ENCODE data around the gene MADD. TPM values are rescaled to one million over a fixed set of nuclear protein-coding genes. Genes with fewer than 3 reads are reported as not detected.

MADD gene
- total RNA-seq, 2 experiments from 2014 or later = 161 to 178 TPM

DNA sequence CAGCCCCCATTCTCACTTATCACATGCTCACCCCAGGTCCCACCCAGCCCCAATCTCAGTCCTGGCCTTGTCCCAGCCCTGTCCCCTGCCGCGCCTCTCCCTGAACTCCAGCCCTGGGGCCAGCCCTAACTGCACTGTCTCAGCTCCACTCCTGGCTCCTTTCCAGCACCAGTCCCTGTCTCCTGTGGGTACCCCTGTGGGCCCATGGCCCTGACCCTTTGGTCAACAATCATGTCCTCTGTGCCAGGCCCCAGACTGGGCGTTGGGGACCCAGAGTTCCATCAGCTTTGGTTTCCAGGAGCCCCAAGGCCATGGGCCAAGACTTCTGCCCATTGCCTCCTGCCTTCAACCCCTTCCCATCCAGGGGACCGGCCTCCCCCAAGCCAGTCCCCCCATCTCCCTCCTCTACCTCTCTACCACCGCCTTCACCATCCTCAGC is 107.7 kb downstream of the MADD start:
- no peak overlapping the region for H3K4me3 Mint-ChIP-seq
- Histone ChIP-seq H3K4me3 (ENCODE audit: low read length) (peak overlapping the region; percentile 38), H3K4me1 (ENCODE audit: insufficient read depth, low read length) (peaks cover 13% of the 10 kb centered on the region), H3K9me3 (ENCODE audit: control insufficient read depth in 1 of 2, insufficient read depth in 1 of 2, low read length in 2 of 2) (no peaks in the 10 kb centered on the region), H3K27ac (ENCODE audit: low read depth in 1 of 2, low read length in 2 of 2) (no peak overlapping the region), H3K36me3 (ENCODE audit: insufficient read depth, low read length) (no peaks in the 10 kb centered on the region), H3K27me3 (ENCODE audit: control insufficient read depth in 1 of 2, insufficient read depth in 2 of 2, low read length in 2 of 2) (no peaks in the 10 kb centered on the region)
- ATAC-seq (ENCODE audit: poor library complexity) = no peak
- CTCF ChIA-PET = interaction anchor here (1.0 kb wide), 1 partner anchor 34 kb away, joined by 5 read pairs; no protein-coding TSS in a partner anchor
- H3K27me3 Mint-ChIP-seq = no peaks in the 10 kb centered on the region
- intact Hi-C loops (cut with DNase I, micrococcal nuclease) = no loop called here
- DNase-seq = no peak
- H3K9me3 Mint-ChIP-seq = no peaks in the 10 kb centered on the region
- no peaks in the 10 kb centered on the region for H3K36me3 Mint-ChIP-seq (ENCODE audit: low read depth)
- no peak for TF ChIP-seq CTCF (IDR thresholded peaks at IDR 0.05)
- POLR2A ChIA-PET = interaction anchor here (0.6 kb wide), 1 partner anchor 22 kb away, joined by 3 read pairs; no protein-coding TSS in a partner anchor
- no peaks in the 10 kb centered on the region for H3K4me1 Mint-ChIP-seq (ENCODE audit: low read depth)
- no peak overlapping the region for H3K27ac Mint-ChIP-seq

- DNase-seq (peak in 3 of 14 experiments; percentile 27 to 70 (median 64)), ATAC-seq (ENCODE audit: poor library complexity) (no peak)
- Histone ChIP-seq H3K36me3 (ENCODE audit: insufficient read depth, low read length) (no peaks in the 10 kb centered on the region), H3K4me1 (ENCODE audit: insufficient read depth, low read length) (peaks cover 13% of the 10 kb centered on the region), H3K9me3 (ENCODE audit: control insufficient read depth in 1 of 2, insufficient read depth in 1 of 2, low read length in 2 of 2) (no peaks in the 10 kb centered on the region), H3K4me3 (ENCODE audit: low read length) (peak within 1 kb of the TSS; percentile 38), H3K27me3 (ENCODE audit: control insufficient read depth in 1 of 2, insufficient read depth in 2 of 2, low read length in 2 of 2) (no peaks in the 10 kb centered on the region), H3K27ac (ENCODE audit: low read depth in 1 of 2, low read length in 2 of 2) (peak within 1 kb of the TSS in 1 of 2 donors; percentile 17)
- Mint-ChIP-seq H3K27me3 (no peaks in the 10 kb centered on the region), H3K4me1 (ENCODE audit: low read depth) (no peaks in the 10 kb centered on the region), H3K4me3 (no peak within 1 kb of the TSS), H3K36me3 (ENCODE audit: low read depth) (no peaks in the 10 kb centered on the region), H3K27ac (no peak within 1 kb of the TSS), H3K9me3 (no peaks in the 10 kb centered on the region)
- intact Hi-C loops (cut with DNase I, micrococcal nuclease) = no loop called here
- POLR2A ChIA-PET = interaction anchor here (0.6 to 1.7 kb wide), 3 partner anchors 12 to 21 kb away, joined by 3 to 5 read pairs (median 3); no protein-coding TSS in a partner anchor
- CTCF ChIA-PET = no interaction called here
- no peak for TF ChIP-seq CTCF (IDR thresholded peaks at IDR 0.05)
Measured at GRCh38 chr11:47378010-47378835, 108.3 kb downstream of the MADD start, which contains the start of gene SPI1. SPI1 (minus strand) TSS chr11:47378547; CDS start chr11:47378353, 194 bp downstream.

- Histone ChIP-seq H3K4me1 (ENCODE audit: insufficient read depth, low read length) (peaks cover 10% of the 10 kb centered on the region), H3K4me3 (ENCODE audit: low read length) (no peak overlapping the region), H3K9me3 (ENCODE audit: control insufficient read depth in 1 of 2, insufficient read depth in 1 of 2, low read length in 2 of 2) (no peaks in the 10 kb centered on the region), H3K27me3 (ENCODE audit: control insufficient read depth in 1 of 2, insufficient read depth in 2 of 2, low read length in 2 of 2) (no peaks in the 10 kb centered on the region), H3K27ac (ENCODE audit: low read depth in 1 of 2, low read length in 2 of 2) (no peak overlapping the region), H3K36me3 (ENCODE audit: insufficient read depth, low read length) (no peaks in the 10 kb centered on the region)
- TF ChIP-seq CTCF (IDR thresholded peaks at IDR 0.05) = no peak
- Mint-ChIP-seq H3K4me3 (no peak overlapping the region), H3K36me3 (ENCODE audit: low read depth) (no peaks in the 10 kb centered on the region), H3K9me3 (no peaks in the 10 kb centered on the region), H3K4me1 (ENCODE audit: low read depth) (no peaks in the 10 kb centered on the region), H3K27ac (no peak overlapping the region), H3K27me3 (no peaks in the 10 kb centered on the region)
- intact Hi-C loops (cut with DNase I, micrococcal nuclease) = no loop called here
- ChIA-PET POLR2A (interaction anchor here (1.5 to 1.7 kb wide), 2 partner anchors 12 to 16 kb away, joined by 3 to 5 read pairs; no protein-coding TSS in a partner anchor), CTCF (no interaction called here)
- ATAC-seq (ENCODE audit: poor library complexity) (no peak), DNase-seq (no peak)
Measured at GRCh38 chr11:47378836-47379170, 108.9 kb downstream of the MADD start.
